HepG2 (cell line): ENCODE results near the gene TEX19. TPM values are rescaled to one million over a fixed set of nuclear protein-coding genes. Genes with fewer than 3 reads are reported as not detected.

Source experiments
- ELK4 ChIP-seq: sonication (generic); formaldehyde crosslinking; IDR thresholded peaks from 2 replicates; pipeline ENCODE4 v1.9.0; 2021; ENCODE audit warnings: missing genetic modification reagents, borderline replicate concordance
- LBX2 ChIP-seq: sonication (generic); formaldehyde crosslinking; IDR thresholded peaks from 2 replicates; pipeline ENCODE4 v1.5.0; 2020; ENCODE audit warnings: missing genetic modification reagents, mild to moderate bottlenecking, borderline replicate concordance
- MAFF ChIP-seq: IDR thresholded peaks from 2 replicates; pipeline ENCODE4 v1.6.1; 2011; ENCODE audit warnings: low read depth, low read length, improper control_type of control experiment
- MED13 ChIP-seq: sonication (generic); formaldehyde crosslinking; IDR thresholded peaks from 2 replicates; pipeline ENCODE4 v1.5.0; 2020; ENCODE audit warnings: missing genetic modification reagents
- MTA1 ChIP-seq: sonication (generic); formaldehyde crosslinking; IDR thresholded peaks from 2 replicates; pipeline ENCODE4 v1.4.0; 2020; ENCODE audit warnings: missing genetic modification reagents, mild to moderate bottlenecking, borderline replicate concordance
- NFKB2 ChIP-seq: sonication (generic); formaldehyde crosslinking; IDR thresholded peaks from 2 replicates; pipeline ENCODE4 v1.4.0; 2020; ENCODE audit warnings: missing genetic modification reagents, borderline replicate concordance
- NR3C1 ChIP-seq: sonication (generic); formaldehyde crosslinking; IDR thresholded peaks from 2 replicates; pipeline ENCODE4 v1.4.0; 2020; ENCODE audit warnings: missing genetic modification reagents
- SOX13 ChIP-seq, 3 experiments: fragments of 450-650 bp in 1 of 3; sonication (generic) in 1 of 3; formaldehyde crosslinking in 1 of 3; IDR thresholded peaks in 2 of 3; conservative IDR thresholded peaks in 1 of 3; 2 replicates each; pipeline versions ENCODE4 v1.5.0 to v1.6.1; 2016 to 2020; ENCODE audit warnings: antibody characterized with exemption in 1 of 3, mild to moderate bottlenecking in 1 of 3, missing compliant biosample characterization in 1 of 3, missing genetic modification reagents in 1 of 3, moderate library complexity in 1 of 3
- ZFP36L1 ChIP-seq: sonication (generic); formaldehyde crosslinking; IDR thresholded peaks from 2 replicates; pipeline ENCODE4 v1.8.0; 2022; ENCODE audit warnings: mild to moderate bottlenecking, missing genetic modification reagents, moderate library complexity
- ZNF180 ChIP-seq: sonication (generic); formaldehyde crosslinking; IDR thresholded peaks from 2 replicates; pipeline ENCODE4 v1.4.0; 2020; ENCODE audit warnings: low read depth, missing genetic modification reagents, borderline replicate concordance
- ZNF205 ChIP-seq: IDR thresholded peaks from 2 replicates; pipeline ENCODE4 v1.6.1; 2018; ENCODE audit warnings: missing biosample characterization, missing genetic modification reagents
- ZNF225 ChIP-seq: sonication (generic); formaldehyde crosslinking; IDR thresholded peaks from 2 replicates; pipeline ENCODE4 v1.4.0; 2020; ENCODE audit warnings: mild to moderate bottlenecking, missing genetic modification reagents
- ZNF30 ChIP-seq: sonication (generic); formaldehyde crosslinking; IDR thresholded peaks from 2 replicates; pipeline ENCODE4 v1.5.0; 2020; ENCODE audit warnings: mild to moderate bottlenecking, missing genetic modification reagents
- ZNF550 ChIP-seq: sonication (generic); formaldehyde crosslinking; IDR thresholded peaks from 2 replicates; pipeline ENCODE4 v1.4.0; 2020; ENCODE audit warnings: mild to moderate bottlenecking, missing genetic modification reagents, borderline replicate concordance
- ZNF670 ChIP-seq: sonication (generic); formaldehyde crosslinking; IDR thresholded peaks from 2 replicates; pipeline ENCODE4 v1.8.0; 2022; ENCODE audit warnings: mild to moderate bottlenecking, missing genetic modification reagents, borderline replicate concordance
- polyA plus RNA-seq, 8 experiments: library from polyadenylated mRNA; depleted of rRNA in 3 of 8; stranded (reverse) in 7 of 8; unstranded in 1 of 8; fragments of >200 nt; fragmentation: Illumina TruSeq in 4 of 8; extraction: Trizol in 4 of 8; gene quantifications; 2 replicates each; pipeline versions ENCODE4 v1.2.1 to v1.2.3, GENCODE V29; 2011 to 2016; ENCODE audit warnings: low read depth in 4 of 8, missing spikeins in 1 of 8, mixed read lengths in 1 of 8; ENCODE audit not compliant: insufficient read depth in 1 of 8
- total RNA-seq, 5 experiments: library from RNA; depleted of rRNA; stranded (reverse); fragments of >200 nt; fragmentation: Illumina TruSeq; extraction: Trizol; gene quantifications; 2 replicates each; pipeline ENCODE4 v1.2.3, GENCODE V29; 2016; ENCODE audit warnings: low read depth in 1 of 5
- TF ChIP-seq, protein P1 (sequence below): sonication (generic); formaldehyde crosslinking; IDR thresholded peaks from 2 replicates; pipeline ENCODE4 v1.4.0; 2020; ENCODE audit warnings: mild to moderate bottlenecking, missing genetic modification reagents
- TF ChIP-seq, protein P2 (sequence below): sonication (generic); formaldehyde crosslinking; IDR thresholded peaks from 2 replicates; pipeline ENCODE4 v1.8.0; 2022; ENCODE audit warnings: mild to moderate bottlenecking, missing genetic modification reagents

The TEX19 gene
- total and polyA plus RNA-seq, 2 of the 13 experiments (the other 11 are each of a cell fraction or from before 2014, with no cell fraction given): 1.3 to 6.0 TPM

DNA sequence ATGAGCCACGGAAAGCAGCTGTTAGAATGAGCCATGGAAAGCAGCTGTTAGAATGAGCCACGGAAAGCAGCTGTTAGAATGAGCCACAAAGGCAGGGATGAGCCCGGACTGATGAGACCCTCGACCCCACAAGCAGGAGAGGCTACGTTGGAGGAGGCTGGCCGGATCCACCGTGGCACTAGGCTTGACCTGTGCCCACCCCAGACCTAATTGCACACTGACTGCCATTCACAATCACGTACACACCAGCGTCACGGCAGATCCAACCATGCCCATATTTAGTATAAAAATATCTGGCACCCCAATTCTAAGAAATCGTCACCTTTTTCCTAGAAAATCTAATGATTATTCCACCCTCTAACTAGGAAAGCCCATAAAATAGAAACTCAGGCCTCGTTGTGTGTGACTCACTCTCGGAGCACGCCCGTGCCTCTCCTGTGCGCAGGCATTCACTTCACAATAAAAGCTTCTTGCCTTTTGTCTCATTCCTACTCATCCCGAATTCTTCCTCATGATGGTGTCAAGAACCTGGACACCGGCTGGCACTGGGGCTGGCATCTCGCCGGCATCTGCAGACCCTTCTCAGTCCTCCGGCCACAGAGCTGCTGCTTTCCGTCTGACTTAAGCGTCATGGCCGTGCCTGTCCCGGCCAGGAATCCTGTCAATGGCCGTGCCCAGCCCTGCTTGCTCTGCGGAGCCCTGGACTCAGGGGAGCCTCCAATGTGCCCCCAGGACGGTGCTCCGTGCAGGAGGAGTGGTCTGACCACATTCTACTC is 20.0 kb upstream of the TEX19 start (continued):
- TF ChIP-seq ELK4 (no peak), SOX13 (IDR thresholded peaks at IDR 0.05) (no peak), SOX13 (CRISPR knock-in tag; conservative IDR thresholded peaks at IDR 0.05 in 1 of 2, IDR thresholded peaks at IDR 0.05 in 1 of 2) (peak in 1 of 2 experiments; percentile 32; a peak in 1 of 4 replicates), ZNF550 (CRISPR knock-in tag) (peak; percentile 32; the same call in 1 of the 2 replicates), ZNF205 (CRISPR knock-in tag) (no peak), NFKB2 (peak; percentile 78; the same call in 1 of the 2 replicates), LBX2 (CRISPR knock-in tag) (no peak), ZNF225 (CRISPR knock-in tag) (peak; percentile 64), ZNF670 (CRISPR knock-in tag) (no peak; the same call in 1 of the 2 replicates), NR3C1 (CRISPR knock-in tag) (no peak), MTA1 (CRISPR knock-in tag) (no peak), ZNF30 (CRISPR knock-in tag) (no peak), ZFP36L1 (CRISPR knock-in tag) (no peak), MAFF (no peak), ZNF180 (CRISPR knock-in tag) (no peak), MED13 (no peak)
- TF ChIP-seq, protein P1, sequence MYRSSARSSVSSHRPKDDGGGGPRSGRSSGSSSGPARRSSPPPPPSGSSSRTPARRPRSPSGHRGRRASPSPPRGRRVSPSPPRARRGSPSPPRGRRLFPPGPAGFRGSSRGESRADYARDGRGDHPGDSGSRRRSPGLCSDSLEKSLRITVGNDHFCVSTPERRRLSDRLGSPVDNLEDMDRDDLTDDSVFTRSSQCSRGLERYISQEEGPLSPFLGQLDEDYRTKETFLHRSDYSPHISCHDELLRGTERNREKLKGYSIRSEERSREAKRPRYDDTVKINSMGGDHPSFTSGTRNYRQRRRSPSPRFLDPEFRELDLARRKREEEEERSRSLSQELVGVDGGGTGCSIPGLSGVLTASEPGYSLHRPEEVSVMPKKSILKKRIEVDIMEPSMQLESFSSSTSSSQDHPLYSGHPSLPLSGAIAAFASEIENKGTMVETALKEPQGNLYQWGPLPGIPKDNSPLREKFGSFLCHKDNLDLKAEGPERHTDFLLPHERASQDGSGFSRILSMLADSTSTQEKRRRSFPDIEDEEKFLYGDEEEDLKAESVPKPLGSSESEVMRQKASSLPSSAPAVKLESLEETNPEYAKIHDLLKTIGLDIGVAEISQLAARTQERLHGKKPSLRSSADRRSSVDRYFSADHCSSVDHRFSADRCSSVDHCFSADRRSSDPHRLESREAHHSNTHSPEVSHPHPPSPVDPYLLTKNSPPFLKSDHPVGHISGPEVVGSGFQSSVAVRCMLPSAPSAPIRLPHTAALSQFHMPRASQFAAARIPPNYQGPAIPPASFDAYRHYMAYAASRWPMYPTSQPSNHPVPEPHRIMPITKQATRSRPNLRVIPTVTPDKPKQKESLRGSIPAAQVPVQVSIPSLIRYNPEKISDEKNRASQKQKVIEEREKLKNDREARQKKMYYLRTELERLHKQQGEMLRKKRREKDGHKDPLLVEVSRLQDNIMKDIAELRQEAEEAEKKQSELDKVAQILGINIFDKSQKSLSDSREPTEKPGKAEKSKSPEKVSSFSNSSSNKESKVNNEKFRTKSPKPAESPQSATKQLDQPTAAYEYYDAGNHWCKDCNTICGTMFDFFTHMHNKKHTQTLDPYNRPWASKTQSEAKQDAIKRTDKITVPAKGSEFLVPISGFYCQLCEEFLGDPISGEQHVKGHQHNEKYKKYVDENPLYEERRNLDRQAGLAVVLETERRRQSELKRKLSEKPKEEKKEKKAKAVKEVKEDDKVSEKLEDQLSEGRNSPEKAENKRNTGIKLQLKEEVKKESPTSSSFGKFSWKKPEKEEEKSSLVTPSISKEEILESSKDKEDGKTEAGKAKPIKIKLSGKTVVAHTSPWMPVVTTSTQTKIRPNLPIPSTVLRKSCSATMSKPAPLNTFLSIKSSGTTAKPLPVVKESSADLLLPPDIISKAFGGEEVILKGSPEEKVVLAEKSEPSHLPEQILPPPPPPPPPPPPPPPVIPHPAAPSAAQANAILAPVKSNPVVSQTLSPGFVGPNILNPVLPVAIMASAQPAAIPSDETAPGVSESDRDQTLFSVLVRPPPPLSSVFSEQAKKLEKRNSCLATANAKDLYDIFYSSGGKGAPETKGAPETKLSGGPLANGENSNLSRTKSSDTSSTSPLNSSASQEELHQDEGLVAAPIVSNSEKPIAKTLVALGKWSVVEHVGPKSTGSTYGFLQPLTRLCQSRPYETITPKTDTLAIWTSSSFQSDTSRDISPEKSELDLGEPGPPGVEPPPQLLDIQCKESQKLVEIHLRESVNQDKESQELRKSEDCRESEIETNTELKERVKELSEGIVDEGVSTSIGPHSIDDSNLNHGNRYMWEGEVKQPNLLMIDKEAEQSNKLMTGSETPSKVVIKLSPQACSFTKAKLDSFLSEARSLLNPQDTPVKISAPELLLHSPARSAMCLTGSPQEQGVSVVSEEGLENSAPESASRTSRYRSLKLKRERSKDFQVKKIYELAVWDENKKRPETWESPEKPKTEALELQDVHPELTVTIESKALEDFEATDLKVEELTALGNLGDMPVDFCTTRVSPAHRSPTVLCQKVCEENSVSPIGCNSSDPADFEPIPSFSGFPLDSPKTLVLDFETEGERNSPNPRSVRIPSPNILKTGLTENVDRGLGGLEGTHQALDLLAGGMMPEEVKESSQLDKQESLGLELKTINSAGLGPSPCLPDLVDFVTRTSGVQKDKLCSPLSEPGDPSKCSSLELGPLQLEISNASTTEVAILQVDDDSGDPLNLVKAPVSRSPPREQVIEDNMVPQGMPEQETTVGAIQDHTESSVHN (CRISPR knock-in tag): no peak
- TF ChIP-seq, protein P2, sequence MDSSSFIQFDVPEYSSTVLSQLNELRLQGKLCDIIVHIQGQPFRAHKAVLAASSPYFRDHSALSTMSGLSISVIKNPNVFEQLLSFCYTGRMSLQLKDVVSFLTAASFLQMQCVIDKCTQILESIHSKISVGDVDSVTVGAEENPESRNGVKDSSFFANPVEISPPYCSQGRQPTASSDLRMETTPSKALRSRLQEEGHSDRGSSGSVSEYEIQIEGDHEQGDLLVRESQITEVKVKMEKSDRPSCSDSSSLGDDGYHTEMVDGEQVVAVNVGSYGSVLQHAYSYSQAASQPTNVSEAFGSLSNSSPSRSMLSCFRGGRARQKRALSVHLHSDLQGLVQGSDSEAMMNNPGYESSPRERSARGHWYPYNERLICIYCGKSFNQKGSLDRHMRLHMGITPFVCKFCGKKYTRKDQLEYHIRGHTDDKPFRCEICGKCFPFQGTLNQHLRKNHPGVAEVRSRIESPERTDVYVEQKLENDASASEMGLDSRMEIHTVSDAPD (CRISPR knock-in tag): no peak
